EL (cell line): ENCODE data around the gene CGNL1.

Experiments
- DNase-seq: peaks from one replicate; pipeline ENCODE4 v3.0.0-alpha.2; 2016

CGNL1 gene

DNA sequence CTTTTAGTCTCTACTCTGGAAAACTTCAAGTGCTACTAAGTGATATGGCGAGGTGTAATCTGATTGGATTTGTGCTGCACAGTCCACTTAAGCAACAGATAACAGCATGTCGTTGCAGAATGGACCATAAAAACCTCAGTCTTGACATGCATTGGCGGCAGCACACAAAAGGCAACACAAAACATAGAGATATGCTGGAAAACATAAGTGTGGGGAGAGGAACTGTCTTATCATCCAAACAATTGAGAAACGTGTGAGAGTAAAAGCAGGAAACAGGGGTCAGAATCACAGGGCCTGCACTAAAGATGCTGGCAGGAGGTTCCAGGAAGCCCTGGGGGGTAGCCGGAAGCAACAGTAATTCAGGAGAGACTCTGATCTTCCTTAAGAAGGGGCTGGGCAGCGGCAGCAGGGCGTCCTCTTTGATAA, 82.1 kb downstream of the CGNL1 start:
- no peak for DNase-seq

DNA sequence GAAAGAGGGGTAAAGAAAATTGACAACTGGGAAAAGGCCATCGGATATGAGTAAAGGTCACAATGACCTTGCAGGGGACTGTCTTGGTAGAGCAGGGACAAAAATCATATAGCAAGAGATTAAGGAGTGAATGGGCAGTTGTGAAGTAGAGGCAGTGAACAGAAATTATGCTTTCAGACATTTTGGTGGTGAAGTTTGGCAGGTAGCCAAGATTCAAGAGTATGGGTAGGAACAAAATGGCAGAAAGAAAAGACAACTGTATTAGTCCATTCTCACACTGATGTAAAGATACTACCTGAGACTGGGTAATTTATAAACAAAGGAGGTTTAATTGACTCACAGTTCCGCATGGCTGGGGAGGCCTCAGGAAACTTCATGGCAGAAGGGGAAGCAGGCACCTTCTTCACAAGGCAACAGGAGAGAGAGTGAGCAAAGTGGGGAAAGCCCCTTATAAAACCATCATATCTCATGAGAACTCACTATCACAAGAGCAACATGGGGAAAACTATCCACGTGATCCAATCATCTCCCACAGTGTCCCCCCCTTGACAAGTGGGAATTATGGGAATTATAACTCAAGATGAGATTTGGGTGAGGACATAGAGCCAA, 84.0 kb downstream of the CGNL1 start:
- no peak for DNase-seq

DNA sequence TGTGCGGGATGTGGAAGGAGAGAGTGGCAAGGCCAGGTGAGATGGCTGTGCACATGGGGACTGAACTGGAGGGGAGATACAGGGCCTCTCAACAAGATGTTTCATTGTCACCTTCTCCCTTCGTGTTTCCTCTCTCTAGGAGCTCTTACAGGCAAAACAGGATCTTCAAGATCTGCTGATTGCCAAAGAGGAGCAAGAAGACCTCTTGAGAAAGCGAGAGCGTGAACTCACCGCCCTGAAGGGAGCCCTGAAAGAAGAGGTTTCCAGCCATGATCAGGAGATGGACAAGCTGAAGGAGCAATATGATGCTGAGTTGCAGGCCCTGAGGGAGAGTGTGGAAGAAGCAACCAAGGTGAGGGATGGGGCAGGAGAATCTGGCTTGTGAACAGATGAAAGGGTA, 85.2 kb downstream of the CGNL1 start:
- DNase-seq: no peak

DNA sequence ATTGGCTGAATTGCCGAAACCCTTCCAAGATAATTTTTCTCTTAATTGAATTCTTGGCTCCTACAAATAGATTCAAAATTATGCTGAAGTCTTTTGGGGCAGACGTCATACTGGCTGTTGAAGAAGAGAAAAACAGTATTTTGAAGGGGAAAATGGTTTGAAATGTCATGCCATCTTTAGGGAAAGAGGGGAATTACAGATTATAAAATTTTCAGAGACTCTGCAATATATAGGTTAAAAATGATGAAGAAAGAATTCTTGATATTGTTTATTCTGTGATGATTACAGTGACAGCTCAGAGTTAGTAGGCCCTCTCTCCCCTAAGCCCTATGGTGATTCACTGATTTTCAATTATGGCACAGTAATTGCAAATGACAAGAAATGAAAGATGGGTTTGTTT, 86.1 kb downstream of the CGNL1 start:
- peak; percentile 17 for DNase-seq

DNA sequence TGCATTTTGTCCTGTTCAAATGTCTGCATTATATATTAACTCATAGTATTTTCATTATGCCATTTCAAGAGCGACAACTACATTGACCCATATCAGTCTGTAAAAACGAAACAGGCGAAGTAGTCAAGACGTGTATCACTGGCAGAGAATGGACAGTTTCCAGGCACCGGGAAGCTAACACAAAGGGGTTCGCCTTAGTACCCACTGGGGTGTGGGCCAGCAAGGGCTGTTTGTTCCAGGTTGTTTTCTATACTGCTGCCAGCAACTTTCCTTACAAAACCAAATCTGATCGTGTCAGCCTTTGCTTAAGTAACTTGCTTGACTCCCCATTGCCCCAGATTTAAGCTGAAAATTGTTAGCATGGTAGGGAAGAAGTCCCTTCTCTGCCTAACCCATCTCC, 87.1 kb downstream of the CGNL1 start:
- DNase-seq: no peak

DNA sequence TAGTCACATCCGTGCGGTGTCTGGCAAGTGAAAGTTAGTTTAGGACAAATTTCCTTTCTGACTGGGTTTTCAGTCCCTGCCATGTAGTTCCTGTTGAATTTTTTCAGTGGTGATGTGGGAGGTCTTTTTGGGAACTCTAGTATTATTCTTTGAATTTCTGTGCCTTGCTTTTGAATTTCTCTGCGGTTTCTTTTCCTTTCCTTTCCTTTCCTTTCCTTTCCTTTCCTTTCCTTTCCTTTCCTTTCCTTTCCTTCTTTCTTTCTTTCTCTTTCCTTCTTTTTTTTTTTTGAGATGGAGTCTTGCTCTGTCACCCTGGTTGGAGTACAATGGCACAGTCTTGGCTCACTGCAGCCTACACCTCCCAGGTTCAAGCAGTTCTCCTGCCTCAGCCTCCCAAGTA, 88.2 kb downstream of the CGNL1 start:
- DNase-seq: no peak

DNA sequence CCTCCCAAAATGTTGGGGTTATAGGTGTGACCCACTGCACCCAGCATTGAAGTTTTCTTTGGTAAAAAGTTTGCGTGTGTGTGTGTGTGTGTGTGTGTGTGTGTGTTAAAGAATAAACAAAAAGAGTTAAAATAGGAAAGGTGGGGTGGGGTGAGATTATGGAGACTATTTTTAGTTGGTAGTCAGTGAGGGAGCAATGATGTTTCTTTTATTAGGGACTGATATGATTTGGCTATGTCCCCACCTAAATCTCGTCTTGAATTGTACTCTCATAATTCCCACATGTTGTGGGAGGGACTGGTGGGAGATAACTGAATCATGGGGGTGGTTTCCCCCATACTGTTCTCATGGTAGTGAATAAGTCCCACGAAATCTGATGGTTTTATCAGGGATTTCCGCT, 92.2 kb downstream of the CGNL1 start:
- no peak for DNase-seq

DNA sequence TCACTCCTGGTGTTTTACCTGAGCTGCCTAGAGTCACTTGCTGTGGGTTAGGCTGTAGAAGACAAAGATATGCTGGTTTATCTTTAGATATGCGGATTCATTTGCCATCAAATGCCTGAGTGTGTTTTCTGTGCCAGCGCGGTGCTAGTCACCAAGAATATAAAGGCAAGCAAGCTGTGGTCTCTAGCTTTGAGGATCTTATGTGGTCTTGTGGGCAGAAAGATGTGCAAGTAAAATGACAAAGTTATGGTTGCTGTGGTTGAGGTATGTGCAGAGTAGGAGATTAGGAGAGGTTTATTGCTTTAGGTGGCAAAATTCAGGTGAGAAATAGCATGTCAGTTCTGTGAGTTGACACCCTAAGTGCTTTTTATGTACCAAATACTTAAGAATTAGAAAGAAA, 94.2 kb downstream of the CGNL1 start:
- no peak for DNase-seq

DNA sequence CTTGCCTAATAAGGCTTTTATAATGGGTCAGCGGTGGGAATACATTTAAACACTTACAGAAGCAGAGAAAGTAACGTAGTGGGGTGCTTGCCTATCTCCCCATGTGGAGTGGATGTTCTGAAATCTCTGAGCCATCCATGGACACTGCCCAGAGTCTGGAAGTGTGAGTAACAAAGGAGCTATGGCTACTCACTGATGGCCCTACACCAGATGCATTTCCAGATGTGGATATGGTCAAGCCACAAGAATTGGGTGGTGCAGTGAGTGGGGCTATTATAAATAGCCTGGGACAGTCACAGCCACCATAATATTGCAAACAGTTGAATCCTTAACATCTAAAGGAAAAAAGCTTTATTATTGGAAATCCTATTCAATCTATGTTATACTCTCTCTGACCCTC, 96.6 kb downstream of the CGNL1 start:
- peak; percentile 29 for DNase-seq

DNA sequence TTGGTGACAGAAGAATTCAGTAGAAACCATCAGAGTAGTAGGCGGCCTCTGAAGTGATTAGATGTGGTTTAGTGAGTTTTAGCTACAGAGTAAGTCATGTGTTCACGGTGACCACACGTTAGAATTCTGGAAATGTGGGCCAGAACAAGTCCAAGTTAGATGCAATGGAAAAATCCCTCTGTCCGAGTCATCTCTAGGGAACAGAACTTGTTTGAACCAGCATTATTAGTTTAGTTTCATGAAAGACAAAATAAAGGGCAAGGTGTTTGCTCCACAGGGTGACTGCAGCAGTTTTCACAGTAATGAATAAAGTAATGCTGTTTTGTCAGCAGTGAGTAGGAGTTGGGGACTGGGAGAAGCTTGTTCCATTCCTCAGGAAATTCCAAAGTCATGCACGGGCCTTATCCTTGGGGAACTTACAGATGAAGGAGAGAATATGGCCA, 100.2 kb downstream of the CGNL1 start:
- peak; percentile 49 for DNase-seq

DNA sequence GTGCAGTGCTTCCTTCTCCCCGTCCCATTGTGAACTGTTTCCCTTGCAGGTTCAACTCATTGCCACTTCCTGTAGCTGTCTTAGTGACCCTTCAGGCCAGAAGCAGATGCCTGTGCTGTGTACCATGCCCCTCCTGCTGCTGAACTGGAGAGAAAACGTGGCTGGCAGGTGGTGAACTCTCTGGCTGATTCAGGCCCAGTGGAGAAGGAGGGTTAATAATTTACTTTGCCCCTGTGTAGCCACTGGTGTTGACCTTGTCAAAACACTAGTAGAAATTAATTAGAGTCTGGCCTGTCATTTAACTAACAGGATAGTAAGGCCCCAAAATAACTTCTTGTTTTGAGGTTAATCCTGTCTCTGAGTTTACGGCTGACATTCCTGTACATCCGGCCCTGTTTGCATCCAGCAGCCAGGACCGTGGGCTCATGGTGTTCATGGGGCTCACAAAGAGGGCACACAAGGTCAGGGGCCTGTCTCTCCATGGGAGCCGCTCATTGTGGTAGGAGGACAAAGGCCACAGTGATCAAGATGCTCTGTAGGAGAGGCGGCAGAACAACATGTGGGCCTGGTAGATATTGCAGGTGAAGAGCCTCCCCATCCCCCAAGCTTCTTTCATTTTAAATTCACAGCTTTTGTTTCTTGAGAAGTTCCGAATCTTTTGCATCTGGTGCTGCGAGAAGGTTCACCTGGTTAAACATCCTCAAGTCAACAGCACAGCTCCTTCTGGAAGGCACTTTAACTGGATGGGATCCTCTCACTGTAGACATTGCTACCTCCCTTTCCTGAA, 101.6 kb downstream of the CGNL1 start:
- no peak for DNase-seq

DNA sequence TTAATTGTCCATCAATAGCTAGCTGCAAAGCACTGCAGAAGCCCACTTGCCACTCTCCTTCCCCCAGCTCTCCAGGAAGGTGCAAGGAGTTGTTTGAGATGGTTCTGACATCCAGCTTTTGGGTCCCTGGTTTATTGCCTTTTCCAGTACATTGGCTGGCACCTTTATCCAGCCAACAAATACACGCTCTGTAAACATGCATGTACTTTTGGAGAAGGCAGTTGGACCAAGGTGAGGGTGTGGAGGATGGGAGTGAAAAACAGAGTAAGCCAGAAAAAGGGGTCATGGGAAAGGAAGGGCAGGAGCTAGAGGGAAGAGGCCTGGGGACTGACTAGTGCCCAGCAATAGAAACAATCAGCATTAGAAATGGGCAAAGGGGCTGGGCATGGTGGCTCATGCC, 102.7 kb downstream of the CGNL1 start:
- no peak for DNase-seq

DNA sequence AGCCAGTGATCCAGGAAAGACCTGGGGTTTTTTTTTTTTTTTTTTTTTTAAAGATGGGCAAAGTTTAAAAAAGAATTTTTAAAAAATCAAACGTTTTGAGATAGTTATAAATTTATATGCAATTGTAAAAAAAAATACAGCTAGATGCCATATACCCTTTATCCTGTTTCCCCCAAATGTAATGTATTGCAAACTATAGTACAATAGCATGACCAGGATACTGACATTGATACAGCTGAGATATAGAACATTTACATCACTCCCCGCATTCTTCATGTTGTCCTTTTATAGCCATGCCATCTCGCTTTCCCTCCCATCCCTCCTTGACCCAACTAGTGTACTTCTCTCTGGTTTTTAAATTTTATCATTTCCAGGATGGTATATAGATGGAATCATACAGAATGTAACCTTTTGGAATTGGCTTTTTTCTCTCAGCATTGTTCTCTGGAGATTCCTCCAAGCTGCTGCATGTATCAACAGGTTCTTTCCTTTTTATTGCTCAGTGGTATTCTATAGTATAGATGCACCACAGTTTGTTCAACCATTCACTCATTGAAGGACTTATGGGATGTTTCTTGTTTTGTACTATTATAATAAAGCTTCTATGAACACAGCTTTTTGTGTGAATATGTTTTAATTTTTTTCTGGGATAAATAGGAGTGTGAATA, 104.9 kb downstream of the CGNL1 start:
- DNase-seq: no peak

DNA sequence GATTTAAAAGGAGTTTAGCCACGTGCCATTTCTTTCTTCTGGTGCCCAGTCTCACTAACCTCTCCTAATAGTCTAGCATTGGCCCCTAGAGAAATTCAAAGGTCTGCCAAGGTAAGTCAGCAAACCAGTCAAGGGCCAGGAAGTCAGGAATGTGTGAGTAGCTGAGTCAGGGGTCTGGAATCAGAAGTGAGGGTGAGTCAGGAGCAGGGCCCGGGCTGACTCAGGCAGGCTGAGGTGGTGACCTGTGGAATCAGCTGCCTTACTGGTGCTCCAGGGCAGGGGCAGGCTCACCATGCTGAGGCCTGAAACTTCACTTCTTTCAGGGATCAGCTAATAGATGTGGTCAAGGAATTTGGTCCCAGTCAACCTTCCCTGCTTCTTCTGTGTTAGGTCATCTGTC, 109.6 kb downstream of the CGNL1 start:
- peak; percentile 96 for DNase-seq

DNA sequence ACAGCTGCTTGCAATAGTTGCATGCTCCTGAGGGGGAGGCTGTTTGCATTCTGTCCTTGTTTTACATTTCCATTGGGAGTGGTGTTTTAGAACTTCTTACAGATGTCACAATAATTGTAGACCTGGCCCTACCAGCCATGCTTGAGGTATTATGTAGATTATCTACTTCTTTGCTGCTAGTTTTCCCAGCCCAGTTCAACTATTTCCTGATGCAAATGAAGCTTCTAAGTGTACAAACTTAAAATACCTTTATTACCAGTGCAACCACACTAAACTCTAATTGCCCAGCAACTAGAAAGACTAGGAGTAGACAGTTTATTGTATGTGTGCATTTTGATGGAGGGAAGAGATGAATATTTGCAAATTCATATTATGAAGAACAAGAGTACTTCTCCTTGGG, 110.5 kb downstream of the CGNL1 start:
- no peak for DNase-seq

DNA sequence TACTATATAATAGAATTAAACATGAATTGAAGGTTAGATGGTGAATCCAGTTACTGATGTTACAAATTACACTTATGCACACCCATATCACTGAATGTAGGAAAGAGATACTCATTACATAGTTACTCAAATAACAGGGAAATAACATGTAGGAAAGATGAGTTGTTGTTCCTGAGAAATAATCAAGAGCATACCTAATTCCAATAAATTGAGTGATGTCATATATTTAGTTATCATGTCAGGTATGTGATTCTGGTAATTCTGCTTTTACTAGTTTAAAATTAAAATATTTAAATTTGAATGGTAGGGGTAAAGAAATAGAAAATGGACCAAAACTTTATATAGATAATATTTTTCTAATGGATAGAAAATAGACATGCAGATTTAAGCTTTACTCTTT, 112.8 kb downstream of the CGNL1 start:
- no peak for DNase-seq

DNA sequence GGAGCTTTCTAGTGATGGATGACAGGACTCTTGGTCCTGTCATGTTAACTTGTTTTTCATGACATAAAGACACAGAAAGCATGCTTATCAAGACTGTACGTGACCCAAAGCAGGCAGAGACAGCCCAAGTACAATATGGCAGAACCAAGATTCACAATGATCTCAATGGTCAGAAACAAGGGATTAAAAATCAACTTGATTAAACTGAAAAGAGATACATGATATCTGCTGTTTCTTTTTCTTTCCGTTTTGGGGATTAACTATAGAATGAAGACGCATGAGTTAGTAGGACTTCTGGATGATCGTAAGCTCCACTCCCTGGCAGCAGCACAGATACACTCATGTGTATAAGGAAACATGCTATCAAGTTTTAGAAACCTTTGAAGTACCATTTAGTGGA, 117.0 kb downstream of the CGNL1 start:
- DNase-seq: no peak

DNA sequence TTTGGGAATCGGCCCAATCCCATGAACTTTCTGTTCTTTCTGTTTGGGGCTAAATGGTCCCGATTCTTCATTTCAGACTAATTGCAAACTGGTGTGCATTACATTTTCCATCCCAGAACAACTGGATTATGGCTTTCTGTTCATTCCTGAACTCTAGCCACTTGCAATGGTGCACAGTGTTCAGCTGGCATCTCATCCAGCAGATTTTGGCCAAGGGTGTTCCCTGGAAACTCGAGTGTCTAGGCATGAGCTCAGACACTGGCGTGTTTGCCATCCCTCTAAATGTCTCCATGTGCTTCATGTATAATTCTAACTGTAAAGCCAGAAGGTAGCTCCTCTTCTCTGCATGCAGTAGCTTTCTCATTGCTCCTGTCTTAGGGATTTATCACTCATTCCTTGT, 118.3 kb downstream of the CGNL1 start:
- no peak for DNase-seq

DNA sequence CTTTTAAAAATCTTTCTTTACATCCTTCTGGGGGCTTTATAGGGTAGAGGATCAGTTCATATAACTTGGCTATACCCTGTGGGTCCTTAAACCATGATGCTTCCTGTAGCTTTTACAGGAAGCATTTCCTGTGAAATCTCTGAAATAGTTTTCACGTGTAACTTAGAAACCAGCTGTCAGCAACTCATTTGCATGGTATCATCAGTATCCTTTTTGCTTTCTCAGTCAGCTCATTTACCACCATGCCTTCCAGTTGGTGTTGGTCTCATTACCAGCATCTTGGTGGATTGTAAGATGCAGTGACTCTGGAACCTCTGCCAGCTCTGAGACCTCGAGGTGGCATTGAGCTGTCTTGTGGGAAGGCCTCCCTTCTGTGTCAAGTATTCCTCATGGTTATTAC, 118.7 kb downstream of the CGNL1 start:
- peak; percentile 19 for DNase-seq

DNA sequence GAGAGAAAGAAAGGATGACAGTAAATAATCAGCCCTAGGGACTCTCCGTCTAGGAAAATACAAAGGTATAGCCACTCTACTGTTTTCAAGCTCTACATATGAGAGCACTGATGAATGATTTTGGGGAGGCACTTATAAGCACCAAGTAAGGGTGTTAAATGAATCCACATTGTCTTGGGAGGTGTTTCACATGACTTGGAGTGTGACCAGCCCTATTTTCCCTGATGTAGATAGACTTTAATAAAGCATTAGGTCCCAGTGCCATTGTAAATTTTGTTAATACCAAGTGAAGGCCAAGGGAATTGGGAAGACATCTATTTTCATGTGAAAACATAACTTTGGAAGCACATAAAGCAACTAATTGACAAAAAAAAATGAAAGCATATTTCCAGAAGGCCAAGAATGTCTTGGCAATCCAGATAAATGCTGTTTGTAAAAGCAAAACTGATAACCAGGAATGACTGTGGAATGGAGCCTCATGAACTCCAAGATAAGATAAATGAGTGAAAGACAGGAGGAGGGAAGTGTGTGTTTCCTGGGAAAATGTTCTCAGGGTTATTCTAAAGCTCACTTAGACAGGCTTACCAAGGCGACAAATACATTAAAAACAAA, 119.4 kb downstream of the CGNL1 start:
- DNase-seq: no peak

DNA sequence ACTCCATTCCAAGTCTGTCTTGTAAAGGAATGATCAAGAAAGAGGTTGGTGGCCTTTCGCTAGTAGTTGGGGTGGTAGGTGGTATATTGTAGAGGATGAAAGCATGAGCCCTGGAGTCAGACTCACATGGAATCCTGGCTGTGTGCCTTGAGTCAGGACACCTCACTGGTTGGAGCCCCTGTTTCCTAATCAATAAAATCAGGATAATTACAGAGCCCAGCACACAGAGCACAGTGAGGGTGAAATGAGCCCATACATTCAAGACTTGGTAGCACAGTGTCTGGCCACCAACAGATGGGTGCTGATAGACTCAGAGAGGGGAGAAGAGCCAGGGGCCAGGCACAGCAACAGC, 120.3 kb downstream of the CGNL1 start:
- no peak for DNase-seq

DNA sequence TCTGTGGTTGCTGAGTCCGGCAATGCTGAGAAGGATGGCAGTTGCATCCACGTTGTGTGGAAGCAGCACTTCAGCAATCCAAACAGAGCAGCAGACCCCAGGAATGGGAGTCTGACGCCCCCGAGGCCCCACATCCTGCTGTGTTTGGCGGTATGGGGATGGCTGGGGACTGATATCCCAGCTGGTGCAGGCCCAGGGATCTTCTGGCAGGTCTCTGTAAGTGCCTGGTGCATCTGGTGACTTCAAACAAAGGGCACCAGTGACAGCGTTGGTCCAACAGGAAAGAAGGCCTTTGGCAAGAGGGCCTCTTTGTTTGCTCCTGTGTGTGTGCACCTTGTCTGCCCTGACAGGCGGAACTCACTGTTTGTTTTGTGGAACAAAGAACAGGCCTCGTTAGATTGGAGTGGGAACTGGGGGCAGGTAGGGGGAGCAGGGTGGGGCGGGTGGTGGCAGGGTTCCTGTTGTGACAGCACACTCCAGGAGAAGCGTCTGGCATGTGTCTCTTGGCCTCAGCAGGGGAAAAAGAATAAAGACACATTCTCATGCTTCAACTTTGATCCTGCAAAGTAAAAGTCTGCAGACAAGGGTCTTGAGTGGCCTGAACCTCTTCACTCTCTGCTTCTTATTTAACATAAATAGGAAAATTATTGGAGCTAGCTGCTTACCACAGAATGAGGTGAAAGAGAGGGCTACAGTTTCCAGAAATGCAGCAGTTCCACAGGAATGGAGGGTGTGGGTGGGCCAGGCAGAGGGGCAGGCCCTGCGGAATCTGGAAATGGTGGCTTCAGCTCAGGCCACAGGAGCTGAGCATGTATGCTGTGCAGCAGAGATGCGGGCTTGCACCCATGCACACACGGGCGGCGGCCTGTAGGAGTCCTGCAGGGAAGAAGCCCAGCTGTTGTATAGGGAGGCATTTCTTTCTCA, 120.9 kb downstream of the CGNL1 start:
- DNase-seq: no peak

DNA sequence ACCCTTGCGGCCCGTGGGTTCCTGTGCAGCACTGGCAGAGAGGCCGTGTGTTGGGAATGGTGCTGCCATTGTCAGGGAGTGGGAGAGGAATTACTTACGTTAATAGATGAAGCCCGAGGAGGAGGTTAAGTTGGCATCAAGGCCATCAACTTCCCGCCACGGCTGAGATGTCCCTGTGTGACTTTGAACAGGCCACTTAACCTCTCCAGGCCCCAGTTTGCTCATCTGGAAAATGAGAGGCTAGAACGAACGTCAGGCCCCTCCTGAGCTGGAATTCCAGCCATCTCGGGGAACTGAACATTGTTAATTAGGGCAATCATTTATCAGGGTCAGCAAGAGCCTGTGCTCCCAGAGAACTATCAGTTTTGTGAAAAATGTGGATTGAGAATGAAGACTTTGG, 124.0 kb downstream of the CGNL1 start:
- no peak for DNase-seq
